PC-9 (cell line): ENCODE results near the gene LCE1D. TPM values are rescaled to one million over a fixed set of nuclear protein-coding genes. Genes with fewer than 3 reads are reported as not detected.

ENCODE experiments used
- BruUV-seq: library from RNA; stranded (reverse); fragments of 400-500 nt; replicated peaks from 2 replicates; lab custom pipeline; 2021; lab: Mats Ljungman, UMichigan
- CTCF ChIA-PET: fragments of 300-600 bp; sonication (Branson Sonifier 250); formaldehyde crosslinking; loops from one replicate; lab custom pipeline; 2022; ENCODE audit warnings: antibody characterized with exemption; lab: Charles Lee
- POLR2A ChIA-PET: fragments of 300-600 bp; sonication (Branson Sonifier 250); formaldehyde crosslinking; loops from one replicate; lab custom pipeline; 2022; ENCODE audit warnings: antibody characterized with exemption; ENCODE audit not compliant: unreplicated experiment; lab: Charles Lee
- DNase-seq, 2 experiments: peaks; one replicate each; pipeline versions ENCODE4 v3.0.0 to v3.0.0-alpha.2; 2015 to 2022; ENCODE audit warnings: mixed read lengths in 1 of 2
- H2AFZ ChIP-seq: fragments of 200-600 bp; sonication (generic); 2 replicates; pipeline ENCODE4 v1.8.1; 2017; ENCODE audit warnings: antibody characterized with exemption
- H3F3A ChIP-seq: fragments of 200-600 bp; sonication (generic); 2 replicates; pipeline ENCODE4 v1.8.1; 2017; ENCODE audit warnings: antibody characterized with exemption, mild to moderate bottlenecking, low read depth; ENCODE audit not compliant: insufficient read depth
- H3K27ac ChIP-seq: fragments of 200-600 bp; sonication (generic); 2 replicates; pipeline ENCODE4 v1.6.1; 2016; ENCODE audit warnings: mixed run types
- H3K27me3 ChIP-seq: fragments of 200-600 bp; sonication (generic); 2 replicates; pipeline ENCODE4 v1.6.1; 2016; ENCODE audit warnings: low read depth, mixed run types; ENCODE audit not compliant: insufficient read depth
- H3K36me3 ChIP-seq: fragments of 200-600 bp; sonication (generic); 2 replicates; pipeline ENCODE4 v1.6.1; 2016; ENCODE audit warnings: low read depth, mixed run types
- H3K4me1 ChIP-seq: fragments of 200-600 bp; sonication (generic); replicated peaks from 2 replicates; pipeline ENCODE4 v1.6.1; 2016; ENCODE audit warnings: mixed run types; ENCODE audit not compliant: insufficient read depth
- H3K4me2 ChIP-seq: fragments of 200-600 bp; sonication (generic); 2 replicates; pipeline ENCODE4 v1.6.1; 2017; ENCODE audit warnings: mixed run types
- H3K4me3 ChIP-seq: fragments of 200-600 bp; sonication (generic); 2 replicates; pipeline ENCODE4 v1.6.1; 2016; ENCODE audit warnings: mixed run types
- H3K79me2 ChIP-seq: fragments of 200-600 bp; sonication (generic); 2 replicates; pipeline ENCODE4 v1.6.1; 2017; ENCODE audit warnings: low read depth, mixed run types
- H3K9me2 ChIP-seq: fragments of 200-600 bp; sonication (generic); 2 replicates; pipeline ENCODE4 v1.8.1; 2017; ENCODE audit warnings: mild to moderate bottlenecking; ENCODE audit not compliant: insufficient read depth
- H3K9me3 ChIP-seq: fragments of 200-600 bp; sonication (generic); 2 replicates; pipeline ENCODE4 v1.8.1; 2016; ENCODE audit warnings: low read depth; ENCODE audit not compliant: insufficient read depth
- H4K20me1 ChIP-seq: fragments of 200-600 bp; sonication (generic); 2 replicates; pipeline ENCODE4 v1.8.1; 2017; ENCODE audit not compliant: insufficient read depth
- EZH2 ChIP-seq: fragments of 200-600 bp; sonication (generic); IDR thresholded peaks from 2 replicates; pipeline ENCODE4 v1.8.0; 2017; ENCODE audit warnings: antibody characterized with exemption, low read depth
- intact Hi-C: fragments of 100-400 bp; cut with micrococcal nuclease; formaldehyde crosslinking; loops from one replicate; pipeline ENCODE4 v1.10.0; 2022; ENCODE audit not compliant: unreplicated experiment
- total RNA-seq: library from RNA; stranded (reverse); gene quantifications from 2 replicates; pipeline ENCODE4 v1.2.3, GENCODE V29; 2021
- TF ChIP-seq, protein P1 (sequence below): fragments of 200-600 bp; sonication (generic); conservative IDR thresholded peaks from 2 replicates; pipeline ENCODE4 v1.6.1; 2017; ENCODE audit warnings: mixed run types, antibody characterized with exemption, mild to moderate bottlenecking, moderate library complexity

The LCE1D gene
- total RNA-seq, 1 experiment from 2014 or later = not detected

DNA sequence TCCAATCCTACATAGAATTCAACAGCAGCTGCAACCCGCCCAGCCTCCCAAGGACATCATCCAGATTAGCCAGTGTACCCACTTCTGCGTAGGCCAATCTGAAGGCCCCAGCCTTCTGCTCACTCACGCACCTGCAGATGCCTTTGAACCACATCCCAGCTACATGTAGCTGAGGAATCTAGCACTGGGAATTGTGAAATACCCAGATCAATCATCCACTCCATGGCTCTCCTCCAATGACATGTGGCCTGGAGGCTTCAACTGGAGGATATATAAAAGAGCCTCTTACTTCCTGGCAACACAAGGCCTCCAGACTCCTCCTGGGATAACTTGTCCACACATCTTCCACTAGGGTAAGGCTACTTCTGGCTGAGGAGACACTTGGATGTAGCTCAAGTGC lies 46.0 kb downstream of the LCE1D start, which contains the start of gene LCE6A:
Gene LCE6A (plus strand): TSS at position 301 of the 400 bp plus-strand sequence. CDS start 665 bp downstream, outside the sequence.
- Histone ChIP-seq H3F3A (no peaks in the 10 kb centered on the region), H3K79me2 (no peaks in the 10 kb centered on the region), H3K9me2 (peaks cover 4% of the 10 kb centered on the region; the same call in 1 of the 2 replicates), H3K9me3 (no peaks in the 10 kb centered on the region), H3K27me3 (peaks cover 4% of the 10 kb centered on the region; the same call in 1 of the 2 replicates), H4K20me1 (no peaks in the 10 kb centered on the region), H3K4me3 (no peak within 1 kb of the TSS), H3K27ac (no peak within 1 kb of the TSS), H3K4me2 (no peak within 1 kb of the TSS), H3K4me1 (no peaks in the 10 kb centered on the region), H3K36me3 (no peaks in the 10 kb centered on the region), H2AFZ (no peak within 1 kb of the TSS)
- ChIA-PET CTCF (no interaction called here), POLR2A (no interaction called here)
- intact Hi-C loops = no loop called here
- no TSS peak for BruUV-seq
- no peak for DNase-seq
- TF ChIP-seq, protein P1, sequence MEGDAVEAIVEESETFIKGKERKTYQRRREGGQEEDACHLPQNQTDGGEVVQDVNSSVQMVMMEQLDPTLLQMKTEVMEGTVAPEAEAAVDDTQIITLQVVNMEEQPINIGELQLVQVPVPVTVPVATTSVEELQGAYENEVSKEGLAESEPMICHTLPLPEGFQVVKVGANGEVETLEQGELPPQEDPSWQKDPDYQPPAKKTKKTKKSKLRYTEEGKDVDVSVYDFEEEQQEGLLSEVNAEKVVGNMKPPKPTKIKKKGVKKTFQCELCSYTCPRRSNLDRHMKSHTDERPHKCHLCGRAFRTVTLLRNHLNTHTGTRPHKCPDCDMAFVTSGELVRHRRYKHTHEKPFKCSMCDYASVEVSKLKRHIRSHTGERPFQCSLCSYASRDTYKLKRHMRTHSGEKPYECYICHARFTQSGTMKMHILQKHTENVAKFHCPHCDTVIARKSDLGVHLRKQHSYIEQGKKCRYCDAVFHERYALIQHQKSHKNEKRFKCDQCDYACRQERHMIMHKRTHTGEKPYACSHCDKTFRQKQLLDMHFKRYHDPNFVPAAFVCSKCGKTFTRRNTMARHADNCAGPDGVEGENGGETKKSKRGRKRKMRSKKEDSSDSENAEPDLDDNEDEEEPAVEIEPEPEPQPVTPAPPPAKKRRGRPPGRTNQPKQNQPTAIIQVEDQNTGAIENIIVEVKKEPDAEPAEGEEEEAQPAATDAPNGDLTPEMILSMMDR = no peak
- no peak for TF ChIP-seq EZH2

Other genes starting within 250 kb of the LCE1D start
- not detected in 2 replicates for gene LCE3E, start 229.9 kb upstream of the LCE1D start, total RNA-seq
- gene LCE3D, start 216.2 kb upstream of the LCE1D start, total RNA-seq = not detected in 2 replicates
- gene LCE3C, start 196.5 kb upstream of the LCE1D start, total RNA-seq = not detected in 2 replicates
- not detected in 2 replicates for gene LCE3B, start 182.9 kb upstream of the LCE1D start, total RNA-seq
- not detected in 2 replicates for gene LCE3A, start 173.6 kb upstream of the LCE1D start, total RNA-seq
- not detected in 2 replicates for gene LCE2D, start 133.3 kb upstream of the LCE1D start, total RNA-seq
- not detected in 2 replicates for gene LCE2C, start 121.4 kb upstream of the LCE1D start, total RNA-seq
- not detected in 2 replicates for gene LCE2B, start 110.6 kb upstream of the LCE1D start, total RNA-seq
- gene LCE2A, start 98.4 kb upstream of the LCE1D start, total RNA-seq = not detected in 2 replicates
- gene LCE4A, start 88.6 kb upstream of the LCE1D start, total RNA-seq = not detected in 2 replicates
- gene KPRP, start 38.7 kb upstream of the LCE1D start, total RNA-seq = not detected in 2 replicates
- not detected in 2 replicates for gene LCE1F, start 21.6 kb upstream of the LCE1D start, total RNA-seq
- gene LCE1E, start 10.5 kb upstream of the LCE1D start, total RNA-seq = not detected in 2 replicates
- gene LCE1C, start 9.9 kb downstream of the LCE1D start, total RNA-seq = not detected in 2 replicates
- gene LCE1B, start 15.2 kb downstream of the LCE1D start, total RNA-seq = not detected in 2 replicates
- gene LCE1A, start 30.8 kb downstream of the LCE1D start, total RNA-seq = not detected in 2 replicates
- not detected in 2 replicates for gene LCE6A, start 46.1 kb downstream of the LCE1D start, total RNA-seq
- gene LCE7A, start 63.3 kb downstream of the LCE1D start, total RNA-seq = not detected in 2 replicates
- not detected in 2 replicates for gene SMCP, start 81.6 kb downstream of the LCE1D start, total RNA-seq
- not detected in 2 replicates for gene IVL, start 111.8 kb downstream of the LCE1D start, total RNA-seq
- not detected in 2 replicates for gene SPRR5, start 150.5 kb downstream of the LCE1D start, total RNA-seq
- not detected in 2 replicates for gene SPRR4, start 173.9 kb downstream of the LCE1D start, total RNA-seq
- not detected in 2 replicates for gene SPRR1A, start 187.4 kb downstream of the LCE1D start, total RNA-seq
- gene SPRR3, start 205.0 kb downstream of the LCE1D start, total RNA-seq = 0.57 TPM in 1 of 2 replicates, not detected in the other
- not detected in 2 replicates for gene SPRR1B, start 234.5 kb downstream of the LCE1D start, total RNA-seq
- gene SPRR2D, start 244.4 kb downstream of the LCE1D start, total RNA-seq = not detected in 2 replicates